A549 treated with CORT108297 at 1 μM for 4 hours (cell line): ENCODE results near the gene APOBEC3A. TPM values are rescaled to one million over a fixed set of nuclear protein-coding genes. Genes with fewer than 3 reads are reported as not detected.

ENCODE experiments used
- total RNA-seq: library from RNA; stranded (reverse); fragments of 200-300 nt; extraction: Qiagen RNA extraction; gene quantifications from 5 replicates; pipeline ENCODE4 v1.2.3, GENCODE V29; 2022

Gene APOBEC3A
- total RNA-seq = not detected in 5 replicates

GRCh38 chr22:38957046-38957770 is at the start of gene APOBEC3A:
Gene APOBEC3A (plus strand): TSS chr22:38957609. CDS start chr22:38957692, 83 bp downstream.

DNA sequence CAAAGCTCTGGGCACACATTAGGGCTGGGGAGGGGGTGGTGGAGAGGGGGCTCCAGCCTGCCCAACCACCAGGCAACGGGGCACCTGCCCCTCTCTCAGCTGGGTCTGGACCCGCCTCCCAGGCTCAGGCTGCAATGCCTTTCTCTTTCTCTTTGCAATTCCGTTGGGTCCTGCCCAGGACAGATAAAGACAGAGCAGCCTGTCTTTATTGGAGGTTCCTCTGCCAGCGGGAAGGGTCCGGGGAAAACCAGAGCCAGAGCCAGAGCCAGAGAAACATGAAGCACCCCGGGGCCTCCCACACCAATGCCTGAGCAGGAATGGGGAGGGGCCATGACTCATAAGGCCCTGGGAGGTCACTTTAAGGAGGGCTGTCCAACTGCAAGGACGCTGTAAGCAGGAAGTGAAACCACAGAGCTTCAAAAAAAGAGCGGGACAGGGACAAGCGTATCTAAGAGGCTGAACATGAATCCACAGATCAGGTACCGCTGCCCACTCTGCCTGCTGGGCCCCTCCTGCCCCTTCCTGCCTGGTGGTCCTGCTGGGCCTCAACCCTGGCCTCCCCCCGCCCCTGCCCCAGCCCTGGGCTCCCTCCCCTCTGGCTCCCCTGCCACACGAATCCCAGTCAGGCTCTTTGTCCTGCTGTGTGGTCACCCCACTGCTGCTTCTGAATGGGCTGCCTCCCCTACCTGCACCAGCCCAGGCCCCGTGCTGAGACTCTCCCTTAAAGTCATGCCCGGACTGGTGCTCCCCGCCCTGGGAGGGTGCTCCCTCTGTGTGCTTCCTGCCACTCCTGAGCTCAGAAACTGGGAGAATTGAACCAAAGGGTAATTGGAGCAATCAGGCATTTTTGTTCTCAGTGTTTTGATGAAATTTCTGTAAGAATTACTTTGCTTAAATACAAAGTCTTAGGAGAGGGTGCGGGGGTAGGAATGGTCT is 24.9 kb downstream of the APOBEC3A start, which contains the start of gene APOBEC3B:
Gene APOBEC3B (plus strand): TSS at position 356 of the 936 bp plus-strand sequence. CDS start 107 bp downstream, at position 463.

Other genes with a start within 250 kb of the APOBEC3A start
- gene SUN2, start 201.6 kb upstream of the APOBEC3A start, total RNA-seq = 23.8 to 38.4 TPM (median 36.7 TPM) in 5 replicates
- 9.2 to 11.8 TPM (median 10.7 TPM) in 5 replicates for gene DNAL4, start 163.5 kb upstream of the APOBEC3A start, total RNA-seq
- gene NPTXR, start 113.6 kb upstream of the APOBEC3A start, total RNA-seq = 10.5 to 15.3 TPM (median 11.9 TPM) in 5 replicates
- 26.0 to 35.1 TPM (median 32.4 TPM) in 5 replicates for gene CBX6, start 85.4 kb upstream of the APOBEC3A start, total RNA-seq
- 27.4 to 32.1 TPM (median 30.0 TPM) in 5 replicates for gene APOBEC3B, start 24.7 kb downstream of the APOBEC3A start, total RNA-seq
- 26.6 to 28.1 TPM (median 27.5 TPM) in 5 replicates for gene APOBEC3C, start 56.6 kb downstream of the APOBEC3A start, total RNA-seq
- 0.10 to 0.50 TPM (median 0.17 TPM) in 4 of 5 replicates, not detected in the other for gene APOBEC3D, start 63.5 kb downstream of the APOBEC3A start, total RNA-seq
- gene APOBEC3F, start 83.3 kb downstream of the APOBEC3A start, total RNA-seq = 1.6 to 2.8 TPM (median 2.6 TPM) in 5 replicates
- 0.18 TPM in 1 of 5 replicates, not detected in the others for gene APOBEC3G, start 119.7 kb downstream of the APOBEC3A start, total RNA-seq
- 0.14 to 0.53 TPM (median 0.41 TPM) in 5 replicates for gene APOBEC3H, start 139.6 kb downstream of the APOBEC3A start, total RNA-seq
- 1.2 to 1.6 TPM (median 1.3 TPM) in 5 replicates for gene CBX7, start 195.1 kb downstream of the APOBEC3A start, total RNA-seq